Measurements from ENCODE around the gene VCAN. TPM values are rescaled to one million over a fixed set of nuclear protein-coding genes. Genes with fewer than 3 reads are reported as not detected.

VCAN gene
- total RNA-seq, 6 experiments from 2014 or later, result 18.8 to 25.5 (median 22.5) TPM

DNA sequence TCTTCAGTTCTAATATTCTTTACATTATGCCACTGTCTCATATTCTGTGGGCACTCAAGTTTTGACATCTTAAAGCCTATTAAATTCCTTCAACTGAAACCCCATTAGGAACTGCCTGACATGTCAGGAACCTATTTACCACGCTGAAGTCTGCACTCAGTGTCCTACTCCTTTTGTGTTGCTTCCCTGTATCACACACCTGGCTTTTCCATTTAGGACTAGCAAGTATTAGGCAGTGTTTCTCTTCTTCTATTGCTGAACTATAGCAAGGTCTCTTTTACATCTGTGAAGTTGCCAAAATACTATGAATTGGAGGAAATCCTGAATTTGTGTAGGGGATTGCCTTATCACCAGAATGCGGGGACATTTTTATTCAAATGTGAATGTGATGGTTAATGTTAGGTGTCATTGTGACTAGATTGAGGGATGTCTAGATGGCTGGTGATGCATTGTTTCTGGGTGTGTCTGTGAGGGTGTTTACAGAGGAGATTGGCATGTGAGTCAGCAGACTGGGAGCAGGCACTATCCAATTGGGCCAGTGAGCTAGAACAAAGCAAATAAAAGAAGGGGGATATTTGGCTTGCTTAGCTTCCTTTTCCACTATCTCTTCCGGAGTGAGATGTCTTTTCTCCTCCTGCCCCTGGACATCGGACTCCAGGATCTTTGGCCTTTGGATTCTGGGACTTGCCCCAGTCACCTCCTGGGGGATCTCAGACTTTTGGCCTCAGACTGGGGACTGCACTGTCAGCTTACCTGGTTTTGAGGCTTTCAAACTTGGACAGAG is 21.2 kb upstream of the VCAN start:
- H3K27ac Mint-ChIP-seq, result no peak overlapping the region
- TF ChIP-seq, protein P1, sequence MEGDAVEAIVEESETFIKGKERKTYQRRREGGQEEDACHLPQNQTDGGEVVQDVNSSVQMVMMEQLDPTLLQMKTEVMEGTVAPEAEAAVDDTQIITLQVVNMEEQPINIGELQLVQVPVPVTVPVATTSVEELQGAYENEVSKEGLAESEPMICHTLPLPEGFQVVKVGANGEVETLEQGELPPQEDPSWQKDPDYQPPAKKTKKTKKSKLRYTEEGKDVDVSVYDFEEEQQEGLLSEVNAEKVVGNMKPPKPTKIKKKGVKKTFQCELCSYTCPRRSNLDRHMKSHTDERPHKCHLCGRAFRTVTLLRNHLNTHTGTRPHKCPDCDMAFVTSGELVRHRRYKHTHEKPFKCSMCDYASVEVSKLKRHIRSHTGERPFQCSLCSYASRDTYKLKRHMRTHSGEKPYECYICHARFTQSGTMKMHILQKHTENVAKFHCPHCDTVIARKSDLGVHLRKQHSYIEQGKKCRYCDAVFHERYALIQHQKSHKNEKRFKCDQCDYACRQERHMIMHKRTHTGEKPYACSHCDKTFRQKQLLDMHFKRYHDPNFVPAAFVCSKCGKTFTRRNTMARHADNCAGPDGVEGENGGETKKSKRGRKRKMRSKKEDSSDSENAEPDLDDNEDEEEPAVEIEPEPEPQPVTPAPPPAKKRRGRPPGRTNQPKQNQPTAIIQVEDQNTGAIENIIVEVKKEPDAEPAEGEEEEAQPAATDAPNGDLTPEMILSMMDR (IDR thresholded peaks at IDR 0.05), result no peak
- H3K27me3 Mint-ChIP-seq (ENCODE audit: insufficient read depth), result peaks cover 7% of the 10 kb centered on the region
- no peak overlapping the region for H3K4me3 Mint-ChIP-seq
- DNase-seq, result no peak
- peaks cover 14% of the 10 kb centered on the region for H3K9me3 Mint-ChIP-seq
- no peaks in the 10 kb centered on the region for H3K4me1 Mint-ChIP-seq (ENCODE audit: low read depth)
- no peaks in the 10 kb centered on the region for H3K36me3 Mint-ChIP-seq (ENCODE audit: low read depth)

- Mint-ChIP-seq H3K27ac (no peak overlapping the region), H3K4me3 (no peak overlapping the region), H3K27me3 (ENCODE audit: insufficient read depth) (peaks cover 7% of the 10 kb centered on the region), H3K4me1 (ENCODE audit: low read depth) (no peaks in the 10 kb centered on the region), H3K9me3 (peaks cover 14% of the 10 kb centered on the region), H3K36me3 (ENCODE audit: low read depth) (no peaks in the 10 kb centered on the region)
- no peak for DNase-seq
- TF ChIP-seq, protein P1 (IDR thresholded peaks at IDR 0.05), result no peak
Measured at GRCh38 chr5:83450967-83451248, 20.6 kb upstream of the VCAN start.

DNA sequence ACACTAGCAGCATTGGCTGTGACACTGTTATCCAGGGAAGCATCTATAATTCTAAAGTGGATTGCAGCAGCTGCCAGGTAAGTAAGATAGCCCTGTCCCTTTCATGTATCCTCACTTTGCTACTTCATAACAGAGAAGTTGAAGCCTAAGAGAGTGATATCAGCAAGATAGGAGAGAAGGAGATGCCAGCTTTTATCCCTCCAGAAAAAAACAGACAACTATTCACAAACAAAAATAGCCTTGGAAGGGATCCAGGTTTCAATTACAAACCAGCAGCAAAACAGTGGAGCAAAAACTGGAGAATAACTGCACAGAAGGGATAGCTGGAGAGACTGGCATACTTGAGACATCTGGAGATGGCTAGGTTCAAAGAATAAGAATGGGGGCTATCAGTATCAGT is 19.6 kb upstream of the VCAN start:
- TF ChIP-seq, protein P1 (IDR thresholded peaks at IDR 0.05), result no peak
- H3K27ac Mint-ChIP-seq, result no peak overlapping the region

GRCh38 chr5:83453937-83454336 is 17.6 kb upstream of the VCAN start:
- TF ChIP-seq, protein P1 (IDR thresholded peaks at IDR 0.05), result no peak
- Mint-ChIP-seq H3K36me3 (ENCODE audit: low read depth) (no peaks in the 10 kb centered on the region), H3K27ac (no peak overlapping the region), H3K27me3 (ENCODE audit: insufficient read depth) (peaks cover 5% of the 10 kb centered on the region), H3K4me1 (ENCODE audit: low read depth) (no peaks in the 10 kb centered on the region), H3K9me3 (peaks cover 14% of the 10 kb centered on the region), H3K4me3 (no peak overlapping the region)
- no peak for DNase-seq

More for the DNA sequence above, 19.6 kb upstream of the VCAN start:
- Mint-ChIP-seq H3K4me1 (ENCODE audit: low read depth) (no peaks in the 10 kb centered on the region), H3K27me3 (ENCODE audit: insufficient read depth) (peaks cover 7% of the 10 kb centered on the region), H3K36me3 (ENCODE audit: low read depth) (no peaks in the 10 kb centered on the region), H3K4me3 (no peak overlapping the region), H3K9me3 (peaks cover 14% of the 10 kb centered on the region)
- no peak for DNase-seq

DNA sequence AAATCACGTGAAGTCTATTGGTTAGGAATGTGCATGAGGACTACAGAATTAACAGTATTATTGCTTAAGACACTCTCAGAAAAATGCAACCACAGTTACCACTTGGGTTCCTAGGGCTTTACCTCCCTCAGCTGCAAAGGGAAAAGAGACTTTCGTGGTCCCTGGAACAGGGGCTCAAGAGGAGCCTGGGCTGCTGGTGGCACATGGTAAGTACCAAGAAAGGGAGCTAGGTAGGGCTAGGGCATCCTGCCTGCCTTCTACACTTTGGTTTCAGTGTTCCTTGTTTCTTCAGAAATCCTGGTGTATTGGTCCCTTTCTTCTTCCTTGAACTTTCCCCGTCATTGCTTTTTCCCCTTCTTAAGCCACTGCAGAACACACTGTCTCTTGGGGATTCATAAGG is 7.3 kb upstream of the VCAN start:
- peaks cover 6% of the 10 kb centered on the region; the same call in 1 of the 2 replicates for H3K36me3 Mint-ChIP-seq (ENCODE audit: low read depth)
- H3K9me3 Mint-ChIP-seq, result no peaks in the 10 kb centered on the region
- no peaks in the 10 kb centered on the region for H3K4me1 Mint-ChIP-seq (ENCODE audit: low read depth)
- DNase-seq, result no peak
- TF ChIP-seq, protein P1 (IDR thresholded peaks at IDR 0.05), result no peak
- H3K27ac Mint-ChIP-seq, result no peak overlapping the region
- peaks cover 23% of the 10 kb centered on the region for H3K27me3 Mint-ChIP-seq (ENCODE audit: insufficient read depth)
- no peak overlapping the region for H3K4me3 Mint-ChIP-seq
